ENCODE results near the gene CAMTA1.

DNA sequence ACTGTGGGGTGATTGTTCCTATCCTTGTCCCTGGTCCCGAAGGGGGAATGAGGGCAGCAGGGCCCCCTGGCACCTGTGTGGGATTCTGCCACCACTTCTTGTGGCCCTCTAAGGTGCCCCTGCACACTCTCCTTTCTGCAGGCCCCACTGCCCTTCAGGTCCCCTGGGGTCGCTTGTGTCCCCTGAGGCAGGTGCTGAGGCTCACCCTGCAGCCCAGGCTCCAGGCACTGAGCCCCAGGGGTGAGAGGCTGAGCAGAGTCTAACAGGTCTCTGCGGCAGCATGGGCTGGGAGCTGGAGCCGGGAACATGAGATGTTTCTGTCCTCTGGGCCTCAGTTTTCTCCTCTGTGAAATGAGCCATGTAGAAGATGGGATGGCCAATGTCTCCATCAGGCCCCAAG, 774.9 kb downstream of the CAMTA1 start:
- TF ChIP-seq, protein P1, sequence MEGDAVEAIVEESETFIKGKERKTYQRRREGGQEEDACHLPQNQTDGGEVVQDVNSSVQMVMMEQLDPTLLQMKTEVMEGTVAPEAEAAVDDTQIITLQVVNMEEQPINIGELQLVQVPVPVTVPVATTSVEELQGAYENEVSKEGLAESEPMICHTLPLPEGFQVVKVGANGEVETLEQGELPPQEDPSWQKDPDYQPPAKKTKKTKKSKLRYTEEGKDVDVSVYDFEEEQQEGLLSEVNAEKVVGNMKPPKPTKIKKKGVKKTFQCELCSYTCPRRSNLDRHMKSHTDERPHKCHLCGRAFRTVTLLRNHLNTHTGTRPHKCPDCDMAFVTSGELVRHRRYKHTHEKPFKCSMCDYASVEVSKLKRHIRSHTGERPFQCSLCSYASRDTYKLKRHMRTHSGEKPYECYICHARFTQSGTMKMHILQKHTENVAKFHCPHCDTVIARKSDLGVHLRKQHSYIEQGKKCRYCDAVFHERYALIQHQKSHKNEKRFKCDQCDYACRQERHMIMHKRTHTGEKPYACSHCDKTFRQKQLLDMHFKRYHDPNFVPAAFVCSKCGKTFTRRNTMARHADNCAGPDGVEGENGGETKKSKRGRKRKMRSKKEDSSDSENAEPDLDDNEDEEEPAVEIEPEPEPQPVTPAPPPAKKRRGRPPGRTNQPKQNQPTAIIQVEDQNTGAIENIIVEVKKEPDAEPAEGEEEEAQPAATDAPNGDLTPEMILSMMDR (IDR thresholded peaks at IDR 0.05) = no peak
- no peak for TF ChIP-seq EZH2 (IDR thresholded peaks at IDR 0.05)

Data from neural progenitor cell (in vitro differentiated cells).